CD4-positive, CD25-positive, alpha-beta regulatory T cell (primary cell): Measurements from ENCODE around the gene TMEM213. TPM values are rescaled to one million over a fixed set of nuclear protein-coding genes. Genes with fewer than 3 reads are reported as not detected.

Experiments used
- ATAC-seq, 2 donors: fragments of 150-1000 bp; cut with Tn5 transposase; one replicate each; pipeline ENCODE4 v1.10.0; 2021; ENCODE audit warnings: low read depth in 2 of 2, moderate number of reproducible peaks in 2 of 2, moderate library complexity in 1 of 2
- DNase-seq, 3 donors: peaks; one replicate each; pipeline versions ENCODE4 v3.0.0 to v3.0.0-alpha.2; 2012 to 2022; ENCODE audit warnings: mixed read lengths in 1 of 3
- H3K27ac ChIP-seq: one replicate; pipeline ENCODE4 v1.7.0; 2013; ENCODE audit warnings: mild to moderate bottlenecking, low read length; ENCODE audit not compliant: insufficient read depth, poor library complexity, severe bottlenecking
- H3K27me3 ChIP-seq: one replicate; pipeline ENCODE4 v1.7.0; 2013; ENCODE audit warnings: low read length; ENCODE audit not compliant: control insufficient read depth, insufficient read depth
- H3K36me3 ChIP-seq: one replicate; pipeline ENCODE4 v1.7.0; 2013; ENCODE audit warnings: mild to moderate bottlenecking, low read length, moderate library complexity; ENCODE audit not compliant: control insufficient read depth, insufficient read depth
- H3K4me1 ChIP-seq: 2 replicates; pipeline ENCODE4 v1.7.0; 2013; ENCODE audit warnings: mild to moderate bottlenecking, low read length; ENCODE audit not compliant: insufficient read depth, control insufficient read depth, poor library complexity, severe bottlenecking
- H3K4me3 ChIP-seq: one replicate; pipeline ENCODE4 v1.7.0; 2013; ENCODE audit warnings: low read depth, mild to moderate bottlenecking, low read length, moderate library complexity
- H3K9me3 ChIP-seq, 2 experiments: 1 replicate in 1 of 2; 2 replicates in 1 of 2; pipeline ENCODE4 v1.7.0; 2013; ENCODE audit warnings: low read length in 2 of 2, mild to moderate bottlenecking in 1 of 2, moderate library complexity in 1 of 2; ENCODE audit not compliant: control insufficient read depth in 2 of 2
- H3K27ac Mint-ChIP-seq, 3 donors: one replicate each; pipeline ENCODE4 v1.8.0; 2020 to 2022; ENCODE audit warnings: mild to moderate bottlenecking in 3 of 3, mixed read lengths in 3 of 3, moderate library complexity in 2 of 3
- H3K27me3 Mint-ChIP-seq: one replicate; pipeline ENCODE4 v1.8.0; 2022; ENCODE audit warnings: mild to moderate bottlenecking, mixed read lengths
- H3K36me3 Mint-ChIP-seq: one replicate; pipeline ENCODE4 v1.8.0; 2020; ENCODE audit warnings: mixed read lengths
- H3K4me1 Mint-ChIP-seq, 4 donors: one replicate each; pipeline ENCODE4 v1.8.0; 2020 to 2022; ENCODE audit warnings: mixed read lengths in 4 of 4, mild to moderate bottlenecking in 1 of 4
- H3K4me3 Mint-ChIP-seq, 4 donors: one replicate each; pipeline ENCODE4 v1.8.0; 2020 to 2022; ENCODE audit warnings: mild to moderate bottlenecking in 4 of 4, mixed read lengths in 4 of 4, moderate library complexity in 3 of 4
- H3K9me3 Mint-ChIP-seq, 7 donors: one replicate each; pipeline ENCODE4 v1.8.0; 2020 to 2022; ENCODE audit warnings: mixed read lengths in 7 of 7, mild to moderate bottlenecking in 3 of 7, moderate library complexity in 2 of 7
- polyA plus RNA-seq, 4 donors: library from polyadenylated mRNA; unstranded; fragments of 300-500 nt; fragmentation: Illumina TruSeq; gene quantifications; one replicate each; pipeline ENCODE4 v1.2.3, GENCODE V29; 2021
- total RNA-seq: library from RNA; stranded (reverse); gene quantifications from one replicate; pipeline ENCODE4 v1.2.3, GENCODE V29; 2022

The TMEM213 gene
- total and polyA plus RNA-seq, 5 donors from 2014 or later = 0.21 TPM; not detected in 4

- Mint-ChIP-seq H3K9me3 (peaks cover 0 to 1% (median 0%) of the 10 kb centered on the region in 7 donors), H3K27ac (no peak overlapping the region), H3K4me1 (peaks cover 0 to 4% (median 3%) of the 10 kb centered on the region in 4 donors), H3K27me3 (peaks cover 6% of the 10 kb centered on the region), H3K4me3 (no peak overlapping the region), H3K36me3 (no peaks in the 10 kb centered on the region)
- no peak overlapping the region for H3K27ac ChIP-seq
- H3K36me3 ChIP-seq = no peaks in the 10 kb centered on the region
- H3K4me3 ChIP-seq = no peak overlapping the region
- H3K4me1 ChIP-seq = no peaks in the 10 kb centered on the region
- H3K27me3 ChIP-seq = no peaks in the 10 kb centered on the region
- no peaks in the 10 kb centered on the region for H3K9me3 ChIP-seq
- DNase-seq = no peak
- ATAC-seq = no peak
Observed at GRCh38 chr7:138869353-138869752, 71.6 kb downstream of the TMEM213 start.

DNA sequence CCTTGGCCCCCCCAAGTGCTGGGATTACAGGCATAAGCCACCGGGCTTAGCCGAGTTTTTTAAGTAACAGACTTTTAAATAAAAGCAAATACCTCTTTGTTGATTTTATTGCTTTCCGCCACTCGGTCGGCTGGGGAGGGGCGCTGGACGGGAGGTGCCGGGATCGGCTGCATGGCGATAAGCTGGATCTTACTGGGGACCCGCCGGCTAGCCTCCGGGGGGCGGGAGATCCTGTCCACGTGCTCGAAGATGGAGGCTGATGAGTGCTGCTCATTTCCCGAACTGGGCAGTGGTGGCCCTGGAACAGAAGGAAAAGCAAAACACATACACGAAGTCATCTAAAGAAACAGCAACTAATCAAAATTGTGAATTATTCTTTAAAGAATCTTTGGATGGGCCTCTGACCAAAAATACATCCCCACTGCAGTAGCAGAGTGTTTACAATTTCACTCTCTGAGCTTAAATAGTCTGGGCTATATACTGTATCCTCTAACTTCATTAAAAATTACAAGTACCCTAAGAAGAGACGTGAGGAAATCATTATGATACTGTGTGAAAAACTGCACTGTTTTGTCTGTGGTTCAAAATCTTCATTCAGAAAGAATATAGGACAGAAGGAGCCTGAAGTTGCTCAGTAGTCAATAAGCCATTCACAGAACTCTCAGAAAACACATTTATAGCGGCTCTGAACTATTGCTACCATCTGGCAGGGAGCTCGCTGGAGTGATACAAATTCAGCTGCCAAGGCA is 73.4 kb downstream of the TMEM213 start:
- no peaks in the 10 kb centered on the region for H3K36me3 Mint-ChIP-seq
- Histone ChIP-seq H3K27me3 (no peaks in the 10 kb centered on the region), H3K27ac (no peak overlapping the region), H3K36me3 (no peaks in the 10 kb centered on the region), H3K4me1 (peaks cover 9% of the 10 kb centered on the region), H3K9me3 (no peaks in the 10 kb centered on the region), H3K4me3 (no peak overlapping the region)
- no peaks in the 10 kb centered on the region for H3K9me3 Mint-ChIP-seq
- H3K27ac Mint-ChIP-seq = no peak overlapping the region
- ATAC-seq = no peak
- peaks cover 7 to 22% (median 12%) of the 10 kb centered on the region in 4 donors for H3K4me1 Mint-ChIP-seq
- H3K27me3 Mint-ChIP-seq = peaks cover 6% of the 10 kb centered on the region
- H3K4me3 Mint-ChIP-seq = no peak overlapping the region
- no peak for DNase-seq

DNA sequence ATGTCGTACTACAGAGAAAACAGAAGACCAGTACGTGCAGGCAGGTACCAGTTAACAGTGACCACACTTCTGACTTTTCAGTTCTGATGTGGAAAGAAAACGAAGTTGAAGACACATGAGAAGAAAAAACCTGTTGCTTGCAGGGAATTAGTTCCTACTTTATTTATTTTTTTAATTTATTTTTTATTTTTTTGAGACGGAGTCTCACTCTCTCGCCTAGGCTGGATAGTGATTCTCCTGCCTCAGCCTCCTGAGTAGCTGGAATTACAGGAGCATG is 74.0 kb downstream of the TMEM213 start:
- no peaks in the 10 kb centered on the region for H3K9me3 ChIP-seq
- no peak overlapping the region for H3K27ac ChIP-seq
- no peak for DNase-seq
- Mint-ChIP-seq H3K4me1 (peaks cover 7 to 25% (median 16%) of the 10 kb centered on the region in 4 donors), H3K9me3 (no peaks in the 10 kb centered on the region), H3K27ac (no peak overlapping the region), H3K36me3 (no peaks in the 10 kb centered on the region), H3K27me3 (peaks cover 6% of the 10 kb centered on the region), H3K4me3 (no peak overlapping the region)
- no peak for ATAC-seq
- no peak overlapping the region for H3K4me3 ChIP-seq
- H3K4me1 ChIP-seq = peaks cover 11% of the 10 kb centered on the region
- H3K36me3 ChIP-seq = no peaks in the 10 kb centered on the region
- no peaks in the 10 kb centered on the region for H3K27me3 ChIP-seq

DNA sequence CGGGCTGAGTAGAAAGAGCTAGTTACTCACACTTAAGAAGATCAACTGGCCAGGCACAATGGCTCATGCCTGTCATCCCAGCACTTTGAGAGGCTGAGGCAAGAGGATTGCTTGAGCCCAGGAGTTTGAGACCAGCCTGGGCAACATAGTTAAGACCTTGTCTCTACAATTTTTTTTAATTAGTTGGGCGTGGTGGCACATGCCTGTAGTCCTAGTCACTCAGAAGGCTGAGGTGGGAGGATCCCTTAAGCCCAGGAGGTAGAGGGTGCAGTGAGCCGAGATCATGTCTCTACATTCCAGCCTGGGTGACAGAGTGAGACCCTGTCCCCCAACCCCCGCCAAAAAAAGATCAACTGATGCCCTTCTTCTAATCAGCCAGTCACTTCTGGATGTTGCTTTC is 74.8 kb downstream of the TMEM213 start:
- DNase-seq (no peak), ATAC-seq (no peak)
- Histone ChIP-seq H3K4me3 (no peak overlapping the region), H3K36me3 (no peaks in the 10 kb centered on the region), H3K27ac (no peak overlapping the region), H3K27me3 (no peaks in the 10 kb centered on the region), H3K4me1 (peaks cover 11% of the 10 kb centered on the region), H3K9me3 (no peaks in the 10 kb centered on the region)
- H3K9me3 Mint-ChIP-seq = no peaks in the 10 kb centered on the region
- no peak overlapping the region for H3K4me3 Mint-ChIP-seq
- H3K36me3 Mint-ChIP-seq = no peaks in the 10 kb centered on the region
- H3K4me1 Mint-ChIP-seq = peaks cover 7 to 25% (median 16%) of the 10 kb centered on the region in 4 donors
- peaks cover 6% of the 10 kb centered on the region for H3K27me3 Mint-ChIP-seq
- H3K27ac Mint-ChIP-seq = no peak overlapping the region

DNA sequence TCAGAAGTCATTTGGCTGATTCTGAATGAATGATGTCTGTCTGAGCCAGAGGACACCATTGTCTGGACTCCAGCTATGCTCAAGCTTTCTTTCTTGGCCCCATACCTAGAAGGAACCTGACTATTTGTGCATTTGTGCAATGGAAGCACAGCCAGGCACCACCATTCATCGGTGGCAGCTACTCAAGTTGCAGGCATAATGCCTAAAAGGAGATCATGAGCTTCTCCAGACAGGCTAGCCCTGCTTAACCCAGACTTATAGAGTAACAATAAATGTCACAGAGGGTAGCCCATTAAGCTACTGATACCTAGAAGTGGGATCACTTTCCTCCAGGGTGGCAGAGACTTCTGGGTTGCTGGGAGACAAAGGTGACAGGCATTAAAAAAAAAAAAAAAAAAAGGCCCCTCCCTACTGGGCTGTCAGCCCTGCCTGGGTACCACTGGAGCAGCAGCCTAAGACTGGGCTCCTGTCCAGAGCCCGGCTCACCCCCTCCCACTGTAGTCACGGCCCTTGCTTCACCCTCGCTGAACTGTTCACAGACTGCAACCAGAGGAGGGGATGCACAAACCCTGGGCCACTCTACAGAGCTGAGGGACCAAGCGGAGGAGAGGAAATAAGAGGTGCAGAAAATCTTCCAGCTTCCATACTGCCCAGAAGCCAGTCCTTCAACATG is 75.6 kb downstream of the TMEM213 start:
- no peaks in the 10 kb centered on the region for H3K27me3 ChIP-seq
- Mint-ChIP-seq H3K9me3 (no peaks in the 10 kb centered on the region), H3K27me3 (peaks cover 6% of the 10 kb centered on the region), H3K4me3 (no peak overlapping the region), H3K36me3 (no peaks in the 10 kb centered on the region), H3K4me1 (peaks cover 7 to 25% (median 16%) of the 10 kb centered on the region in 4 donors), H3K27ac (peak overlapping the region in 1 of 3 donors; percentile 25)
- H3K4me1 ChIP-seq = peaks cover 11% of the 10 kb centered on the region
- H3K9me3 ChIP-seq = no peaks in the 10 kb centered on the region
- ATAC-seq = no peak
- H3K27ac ChIP-seq = no peak overlapping the region
- DNase-seq = no peak
- H3K36me3 ChIP-seq = no peaks in the 10 kb centered on the region
- H3K4me3 ChIP-seq = no peak overlapping the region

DNA sequence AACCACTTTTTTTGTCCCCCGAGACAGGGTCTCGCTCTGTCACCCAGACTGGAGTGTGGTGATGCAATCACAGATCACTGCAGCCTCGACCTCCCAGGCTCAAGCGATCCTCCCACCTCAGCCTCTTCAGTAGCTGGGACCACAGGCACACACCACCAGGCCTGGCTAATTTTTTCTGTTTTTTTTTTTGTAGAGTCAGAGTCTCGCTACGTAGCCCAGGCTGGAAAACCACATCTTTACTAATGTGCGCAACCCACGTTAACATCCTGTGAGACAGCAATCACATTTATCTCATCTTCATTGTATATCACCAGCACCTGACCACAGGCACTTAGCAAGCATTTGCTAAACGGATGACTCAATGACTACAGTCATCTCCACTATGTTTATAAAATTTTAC is 78.0 kb downstream of the TMEM213 start:
- ATAC-seq = peak; percentile 99
- Mint-ChIP-seq H3K9me3 (no peaks in the 10 kb centered on the region), H3K27ac (peak overlapping the region; percentile 16 to 90 (median 88))

DNA sequence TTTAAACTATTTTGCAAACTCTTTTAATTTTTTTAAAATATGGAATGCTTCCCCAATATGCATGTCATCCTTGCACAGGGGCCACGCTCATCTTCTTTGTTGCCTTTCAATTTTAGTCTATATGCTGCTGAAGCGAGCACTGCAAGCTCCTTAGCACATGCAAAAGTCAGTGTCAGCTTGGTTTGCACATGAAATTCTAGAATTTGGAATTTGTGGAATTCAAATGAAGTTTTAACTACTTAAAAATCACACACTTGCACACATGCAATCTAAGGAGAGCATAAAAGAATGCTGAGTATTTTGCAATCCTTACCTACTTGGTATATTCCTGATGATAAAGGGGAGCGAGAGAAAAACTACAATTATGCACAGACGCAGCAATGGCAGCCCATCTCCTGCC is 78.5 kb downstream of the TMEM213 start:
- Mint-ChIP-seq H3K4me3 (no peak overlapping the region), H3K27ac (peak overlapping the region in 1 of 3 donors; percentile 88), H3K4me1 (peaks cover 7 to 29% (median 16%) of the 10 kb centered on the region in 4 donors), H3K36me3 (no peaks in the 10 kb centered on the region), H3K27me3 (peaks cover 1% of the 10 kb centered on the region), H3K9me3 (no peaks in the 10 kb centered on the region)
- Histone ChIP-seq H3K27me3 (no peaks in the 10 kb centered on the region), H3K4me3 (no peak overlapping the region), H3K36me3 (no peaks in the 10 kb centered on the region), H3K9me3 (no peaks in the 10 kb centered on the region), H3K27ac (peak overlapping the region; percentile 30), H3K4me1 (peaks cover 11% of the 10 kb centered on the region)
- no peak for DNase-seq
- no peak for ATAC-seq

More for the DNA sequence above, 78.0 kb downstream of the TMEM213 start:
- Histone ChIP-seq H3K4me1 (peaks cover 11% of the 10 kb centered on the region), H3K4me3 (peak overlapping the region; percentile 43), H3K27me3 (no peaks in the 10 kb centered on the region), H3K36me3 (no peaks in the 10 kb centered on the region), H3K9me3 (no peaks in the 10 kb centered on the region), H3K27ac (peak overlapping the region; percentile 30)
- peak; percentile 20 to 90 (median 77) for DNase-seq
- peaks cover 7 to 29% (median 16%) of the 10 kb centered on the region in 4 donors for H3K4me1 Mint-ChIP-seq
- H3K4me3 Mint-ChIP-seq = peak overlapping the region in 2 of 4 donors; percentile 52 to 56
- H3K36me3 Mint-ChIP-seq = no peaks in the 10 kb centered on the region
- peaks cover 6% of the 10 kb centered on the region for H3K27me3 Mint-ChIP-seq

GRCh38 chr7:138878051-138878450 is 80.3 kb downstream of the TMEM213 start:
- DNase-seq (no peak), ATAC-seq (no peak)
- Histone ChIP-seq H3K27me3 (no peaks in the 10 kb centered on the region), H3K4me3 (no peak overlapping the region), H3K4me1 (peaks cover 11% of the 10 kb centered on the region), H3K36me3 (no peaks in the 10 kb centered on the region), H3K27ac (no peak overlapping the region), H3K9me3 (no peaks in the 10 kb centered on the region)
- Mint-ChIP-seq H3K27me3 (no peaks in the 10 kb centered on the region), H3K36me3 (no peaks in the 10 kb centered on the region), H3K4me3 (no peak overlapping the region), H3K27ac (no peak overlapping the region), H3K4me1 (peaks cover 16 to 29% (median 22%) of the 10 kb centered on the region in 4 donors), H3K9me3 (no peaks in the 10 kb centered on the region)
